ENCODE measurements around the gene MXD4. TPM values are rescaled to one million over a fixed set of nuclear protein-coding genes. Genes with fewer than 3 reads are reported as not detected.

The MXD4 gene
- total and polyA plus RNA-seq, 2 of the 13 experiments (the other 11 are each of a cell fraction or from before 2014, with no cell fraction given) = 29.0 to 31.3 TPM

DNA sequence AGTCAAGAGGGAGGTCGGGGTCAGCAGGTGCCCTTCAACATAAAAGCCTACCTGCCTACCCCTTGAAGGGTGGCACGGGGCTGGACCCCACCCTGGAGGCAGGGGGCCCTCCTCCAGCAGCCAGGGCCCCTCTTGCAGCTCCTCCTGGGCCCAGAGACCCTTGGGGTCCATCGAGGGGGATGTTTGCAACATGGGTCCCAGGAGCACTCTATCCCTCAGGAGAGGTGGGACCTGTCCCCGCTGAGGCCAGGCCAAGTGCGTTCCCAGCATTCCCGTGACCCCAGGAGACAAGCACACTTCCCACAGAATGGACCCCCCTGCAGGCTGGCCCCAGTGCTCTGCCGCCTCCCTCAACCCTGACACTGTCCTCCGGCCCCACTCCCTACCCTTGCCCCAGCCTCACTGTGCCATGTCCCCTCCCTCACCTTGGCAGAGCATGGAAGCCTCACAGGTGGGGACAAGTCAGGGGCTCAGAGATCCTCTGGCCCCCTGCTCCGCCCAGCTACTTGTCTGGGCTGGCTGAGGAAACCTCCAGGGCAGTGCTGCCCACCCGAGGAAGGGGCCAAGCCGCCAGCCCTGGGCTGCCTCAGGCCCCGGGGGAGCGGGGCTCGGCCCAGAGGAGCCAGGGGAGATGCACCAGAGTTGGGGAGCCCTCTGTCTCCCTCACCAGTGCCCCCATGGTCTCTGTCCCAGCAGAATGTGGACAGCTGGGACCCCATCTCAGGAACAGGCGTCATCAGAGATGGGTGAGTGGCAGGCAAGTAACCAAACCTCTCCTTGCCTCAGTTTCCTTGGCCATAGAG is 2.2 kb downstream of the MXD4 start:
- intact Hi-C loops (cut with micrococcal nuclease; ENCODE audit: unreplicated experiment) = no loop called here
- no peak overlapping the region for H3K27ac ChIP-seq (ENCODE audit: extremely low read length, insufficient read depth, low read length)
- peak overlapping the region; percentile 87 for H3K4me2 ChIP-seq (ENCODE audit: low read depth, low read length)
- no TSS peak for BruUV-seq (replicated peaks)
- WGBS (ENCODE audit: low lambda C conversion rate) = 93% methylated on average over 5 of the region's 15 CpGs
- DNase-seq (ENCODE audit: low spot score) (no peak), FAIRE-seq (no peak), ATAC-seq (no peak)
- CTCF ChIA-PET (ENCODE audit: low intra/inter-chr PET ratio, low total read pairs) = no interaction called here
- H3K9ac ChIP-seq (ENCODE audit: insufficient read depth, low read depth, low read length) = peak overlapping the region; percentile 86; the same call in 1 of the 2 replicates
- TF ChIP-seq TCF7 (IDR thresholded peaks at IDR 0.05; ENCODE audit: low read depth) (no peak), TAF1 (CRISPR knock-in tag; IDR thresholded peaks at IDR 0.05) (0 out of 2 replicates have a peak, but pooled peaks have one; percentile 7)
- no peak overlapping the region for H2AFZ ChIP-seq (ENCODE audit: low read length)
- H3K4me1 ChIP-seq (ENCODE audit: insufficient read depth, low read length) = peaks cover 31% of the 10 kb centered on the region
- POLR2A ChIA-PET = interaction anchor here (1.0 kb wide), 1 partner anchor 18 kb away, joined by 3 read pairs; the partner anchor contains the start of genes HAUS3 and POLN
- peaks cover 4 to 11% of the 10 kb centered on the region in 2 experiments; a peak in 3 of 5 replicates for H3K36me3 ChIP-seq (replicated peaks in 1 of 2; ENCODE audit: control insufficient read depth in 1 of 2, insufficient read depth in 2 of 2, low read length in 2 of 2)
- no peaks in the 10 kb centered on the region for H4K20me1 ChIP-seq (ENCODE audit: insufficient read depth, low read length)
- peak overlapping the region in 2 of 3 experiments; percentile 67 to 85; a peak in 3 of 6 replicates for H3K4me3 ChIP-seq (replicated peaks in 1 of 3; ENCODE audit: insufficient read depth in 1 of 3, low read depth in 2 of 3, low read length in 3 of 3)
- H3K79me2 ChIP-seq (ENCODE audit: insufficient read depth, low read length) = peaks cover 9% of the 10 kb centered on the region
- H3K9me3 ChIP-seq (ENCODE audit: low read length) = no peaks in the 10 kb centered on the region
- in situ Hi-C loops (cut with HindIII; ENCODE audit: extremely low pct_ligation_motif_present, low pct_unique_long_range_greater_than_20kb) = no loop called here
- peaks cover 4 to 7% of the 10 kb centered on the region in 2 experiments; a peak in 2 of 5 replicates for H3K27me3 ChIP-seq (ENCODE audit: control insufficient read depth in 1 of 2, insufficient read depth in 2 of 2, low read length in 2 of 2)

DNA sequence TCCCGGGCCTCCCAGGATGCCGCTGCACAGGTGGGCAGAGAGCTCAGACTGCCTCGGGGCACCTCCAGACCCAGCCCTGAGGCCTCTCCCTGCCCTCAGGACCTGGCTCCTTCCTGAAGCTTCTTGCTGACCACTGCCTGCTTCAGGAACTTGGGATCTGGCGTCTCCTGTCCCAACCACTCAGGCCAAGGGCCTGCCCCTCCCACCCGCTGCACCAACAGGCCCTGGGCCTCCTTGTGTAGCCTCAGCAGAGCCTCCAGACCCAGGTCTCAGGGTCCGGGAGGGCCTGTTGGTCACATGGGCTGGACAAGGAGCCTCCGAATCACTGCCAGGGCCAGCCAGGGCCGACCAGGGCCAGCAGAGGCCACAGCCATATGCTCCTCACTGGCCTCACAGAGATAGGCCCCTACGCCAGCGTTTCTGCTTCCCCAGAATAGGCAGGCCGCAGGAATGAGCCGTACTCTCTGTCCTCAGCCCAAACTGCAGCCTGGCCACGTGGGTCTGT is 2.8 kb downstream of the MXD4 start:
- TF ChIP-seq ZNF619 (CRISPR knock-in tag; IDR thresholded peaks at IDR 0.05) (no peak), ZFP82 (CRISPR knock-in tag; IDR thresholded peaks at IDR 0.05; ENCODE audit: borderline replicate concordance) (no peak), SIX1 (CRISPR knock-in tag; IDR thresholded peaks at IDR 0.05; ENCODE audit: borderline replicate concordance) (no peak), ZNF567 (CRISPR knock-in tag; IDR thresholded peaks at IDR 0.05; ENCODE audit: borderline replicate concordance) (no peak)
- WGBS (ENCODE audit: low lambda C conversion rate) = 100% methylated on average over 1 of the region's 13 CpGs
- Histone ChIP-seq H4K20me1 (ENCODE audit: insufficient read depth, low read length) (no peaks in the 10 kb centered on the region), H2AFZ (ENCODE audit: low read length) (no peak overlapping the region), H3K27ac (ENCODE audit: extremely low read length, insufficient read depth, low read length) (no peak overlapping the region), H3K9ac (ENCODE audit: insufficient read depth, low read depth, low read length) (no peak overlapping the region), H3K4me2 (ENCODE audit: low read depth, low read length) (no peak overlapping the region), H3K4me1 (ENCODE audit: insufficient read depth, low read length) (peaks cover 31% of the 10 kb centered on the region), H3K9me3 (ENCODE audit: low read length) (no peaks in the 10 kb centered on the region), H3K79me2 (ENCODE audit: insufficient read depth, low read length) (peaks cover 9% of the 10 kb centered on the region), H3K27me3 (ENCODE audit: control insufficient read depth in 1 of 2, insufficient read depth in 2 of 2, low read length in 2 of 2) (peaks cover 0 to under 1% of the 10 kb centered on the region in 2 experiments; a peak in 1 of 5 replicates), H3K4me3 (replicated peaks in 1 of 3; ENCODE audit: insufficient read depth in 1 of 3, low read depth in 2 of 3, low read length in 3 of 3) (no peak overlapping the region), H3K36me3 (replicated peaks in 1 of 2; ENCODE audit: control insufficient read depth in 1 of 2, insufficient read depth in 2 of 2, low read length in 2 of 2) (peaks cover 6 to 16% of the 10 kb centered on the region in 2 experiments; a peak in 3 of 5 replicates)
- CTCF ChIA-PET (ENCODE audit: low intra/inter-chr PET ratio, low total read pairs) = no interaction called here
- intact Hi-C loops (cut with micrococcal nuclease; ENCODE audit: unreplicated experiment) (no loop called here), in situ Hi-C loops (cut with HindIII; ENCODE audit: extremely low pct_ligation_motif_present, low pct_unique_long_range_greater_than_20kb) (no loop called here)
- ATAC-seq (no peak), FAIRE-seq (no peak), DNase-seq (ENCODE audit: low spot score) (no peak)
- POLR2A ChIA-PET = no interaction called here
- no TSS peak for BruUV-seq (replicated peaks)

All from HepG2 (cell line).